ENCODE data around the gene PPARG.

PPARG gene

GRCh38 chr3:12408984-12409683 lies 120.3 kb downstream of the PPARG start:
- POLR2A ChIA-PET, result no interaction called here
- DNase-seq, result no peak
- CTCF ChIA-PET, result no interaction called here
- peaks cover 0 to 13% (median 2%) of the 10 kb centered on the region in 5 experiments for H3K27me3 ChIP-seq (replicated peaks in 2 of 5; ENCODE audit: control insufficient read depth in 4 of 5, insufficient read depth in 5 of 5, low read length in 4 of 5)
- H3K36me3 ChIP-seq (ENCODE audit: control insufficient read depth in 4 of 4, insufficient read depth in 4 of 4, low read length in 3 of 4), result no peaks in the 10 kb centered on the region
- WGBS (ENCODE audit: insufficient coverage), result 100% methylated on average over 2 of the region's 3 CpGs
- no peak overlapping the region for H3K4me3 ChIP-seq (ENCODE audit: control insufficient read depth in 1 of 7, extremely low read depth in 1 of 7, insufficient read depth in 4 of 7, low read depth in 2 of 7, low read length in 6 of 7)
- H3K4me1 ChIP-seq (ENCODE audit: control extremely low read depth in 1 of 4, control insufficient read depth in 4 of 4, insufficient read depth in 4 of 4, low read length in 3 of 4), result peaks cover 0 to 8% (median 5%) of the 10 kb centered on the region in 4 experiments
- H3K27ac ChIP-seq (ENCODE audit: insufficient read depth in 1 of 2, low read depth in 1 of 2, low read length in 2 of 2, poor library complexity in 1 of 2, severe bottlenecking in 2 of 2), result no peak overlapping the region
- no peaks in the 10 kb centered on the region for H3K9me3 ChIP-seq (ENCODE audit: control extremely low read depth in 1 of 5, control insufficient read depth in 4 of 5, insufficient read depth in 2 of 5, low read depth in 1 of 5, low read length in 4 of 5)

GRCh38 chr3:12409684-12410596 lies 121.1 kb downstream of the PPARG start:
- no peak for DNase-seq
- POLR2A ChIA-PET, result no interaction called here
- WGBS (ENCODE audit: insufficient coverage), result 99% methylated on average over 9 of the region's 11 CpGs
- Histone ChIP-seq H3K4me1 (ENCODE audit: control extremely low read depth in 1 of 4, control insufficient read depth in 4 of 4, insufficient read depth in 4 of 4, low read length in 3 of 4) (peaks cover 0 to 10% (median 6%) of the 10 kb centered on the region in 4 experiments), H3K27ac (ENCODE audit: insufficient read depth in 1 of 2, low read depth in 1 of 2, low read length in 2 of 2, poor library complexity in 1 of 2, severe bottlenecking in 2 of 2) (no peak overlapping the region), H3K27me3 (replicated peaks in 2 of 5; ENCODE audit: control insufficient read depth in 4 of 5, insufficient read depth in 5 of 5, low read length in 4 of 5) (peaks cover 0 to 13% (median 2%) of the 10 kb centered on the region in 5 experiments), H3K4me3 (ENCODE audit: control insufficient read depth in 1 of 7, extremely low read depth in 1 of 7, insufficient read depth in 4 of 7, low read depth in 2 of 7, low read length in 6 of 7) (no peak overlapping the region), H3K36me3 (ENCODE audit: control insufficient read depth in 4 of 4, insufficient read depth in 4 of 4, low read length in 3 of 4) (no peaks in the 10 kb centered on the region), H3K9me3 (ENCODE audit: control extremely low read depth in 1 of 5, control insufficient read depth in 4 of 5, insufficient read depth in 2 of 5, low read depth in 1 of 5, low read length in 4 of 5) (no peaks in the 10 kb centered on the region)
- CTCF ChIA-PET, result no interaction called here

DNA sequence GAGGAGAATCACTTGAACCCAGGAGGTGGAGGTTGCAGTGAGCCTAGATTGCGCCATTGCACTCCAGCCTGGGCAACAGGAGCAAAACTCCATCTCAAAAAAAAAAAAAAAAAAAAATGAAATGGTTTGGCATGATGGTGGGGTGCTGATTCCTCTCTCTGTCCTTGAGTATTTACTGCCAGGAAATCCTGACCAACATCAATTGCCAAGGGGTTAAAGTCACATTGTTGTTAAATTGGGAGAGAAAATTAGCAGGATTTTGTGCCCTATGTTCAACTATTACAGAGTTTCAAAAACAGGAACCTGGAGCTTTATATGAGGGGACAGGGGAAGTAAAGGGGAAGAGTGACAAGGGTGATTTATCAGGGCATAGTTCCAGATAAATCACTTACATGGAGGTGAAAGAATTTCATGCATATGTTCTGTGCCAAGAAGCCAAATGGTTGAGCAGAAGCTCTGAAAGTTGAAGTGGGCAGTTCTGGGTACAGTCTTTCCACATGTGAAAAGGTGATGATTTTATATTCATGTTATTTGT lies 124.9 kb downstream of the PPARG start:
- CTCF ChIA-PET, result no interaction called here
- POLR2A ChIA-PET, result interaction anchor here (0.9 kb wide), 1 partner anchor 18 kb away, joined by 4 read pairs; no protein-coding TSS in a partner anchor

GRCh38 chr3:12415014-12415680 lies 126.3 kb downstream of the PPARG start:
- H3K27me3 ChIP-seq (replicated peaks in 2 of 5; ENCODE audit: control insufficient read depth in 4 of 5, insufficient read depth in 5 of 5, low read length in 4 of 5), result peaks cover 0 to 2% (median 0%) of the 10 kb centered on the region in 5 experiments
- H3K9me3 ChIP-seq (ENCODE audit: control extremely low read depth in 1 of 5, control insufficient read depth in 4 of 5, insufficient read depth in 2 of 5, low read depth in 1 of 5, low read length in 4 of 5), result no peaks in the 10 kb centered on the region
- 95% methylated on average over 2 of the region's 4 CpGs for WGBS (ENCODE audit: insufficient coverage)
- H3K27ac ChIP-seq (ENCODE audit: insufficient read depth in 1 of 2, low read depth in 1 of 2, low read length in 2 of 2, poor library complexity in 1 of 2, severe bottlenecking in 2 of 2), result no peak overlapping the region
- no peaks in the 10 kb centered on the region for H3K36me3 ChIP-seq (ENCODE audit: control insufficient read depth in 4 of 4, insufficient read depth in 4 of 4, low read length in 3 of 4)
- no peak overlapping the region for H3K4me3 ChIP-seq (ENCODE audit: control insufficient read depth in 1 of 7, extremely low read depth in 1 of 7, insufficient read depth in 4 of 7, low read depth in 2 of 7, low read length in 6 of 7)
- peaks cover 0 to 12% (median 7%) of the 10 kb centered on the region in 4 experiments for H3K4me1 ChIP-seq (ENCODE audit: control extremely low read depth in 1 of 4, control insufficient read depth in 4 of 4, insufficient read depth in 4 of 4, low read length in 3 of 4)
- peak in 1 of 3 donors; percentile 6 for DNase-seq
- ChIA-PET POLR2A (no interaction called here), CTCF (no interaction called here)

More for the DNA sequence above, 124.9 kb downstream of the PPARG start:
- peak; percentile 40 to 84 (median 75) for DNase-seq
- no peak overlapping the region for H3K27ac ChIP-seq (ENCODE audit: insufficient read depth in 1 of 2, low read depth in 1 of 2, low read length in 2 of 2, poor library complexity in 1 of 2, severe bottlenecking in 2 of 2)
- H3K4me1 ChIP-seq (ENCODE audit: control extremely low read depth in 1 of 4, control insufficient read depth in 4 of 4, insufficient read depth in 4 of 4, low read length in 3 of 4), result peaks cover 0 to 12% (median 7%) of the 10 kb centered on the region in 4 experiments
- WGBS (ENCODE audit: insufficient coverage), result no CpG with 5 or more reads among the region's 1 CpG
- H3K4me3 ChIP-seq (ENCODE audit: control insufficient read depth in 1 of 7, extremely low read depth in 1 of 7, insufficient read depth in 4 of 7, low read depth in 2 of 7, low read length in 6 of 7), result no peak overlapping the region
- H3K27me3 ChIP-seq (replicated peaks in 2 of 5; ENCODE audit: control insufficient read depth in 4 of 5, insufficient read depth in 5 of 5, low read length in 4 of 5), result peaks cover 0 to 7% (median 0%) of the 10 kb centered on the region in 5 experiments
- no peaks in the 10 kb centered on the region for H3K36me3 ChIP-seq (ENCODE audit: control insufficient read depth in 4 of 4, insufficient read depth in 4 of 4, low read length in 3 of 4)
- no peaks in the 10 kb centered on the region for H3K9me3 ChIP-seq (ENCODE audit: control extremely low read depth in 1 of 5, control insufficient read depth in 4 of 5, insufficient read depth in 2 of 5, low read depth in 1 of 5, low read length in 4 of 5)

DNA sequence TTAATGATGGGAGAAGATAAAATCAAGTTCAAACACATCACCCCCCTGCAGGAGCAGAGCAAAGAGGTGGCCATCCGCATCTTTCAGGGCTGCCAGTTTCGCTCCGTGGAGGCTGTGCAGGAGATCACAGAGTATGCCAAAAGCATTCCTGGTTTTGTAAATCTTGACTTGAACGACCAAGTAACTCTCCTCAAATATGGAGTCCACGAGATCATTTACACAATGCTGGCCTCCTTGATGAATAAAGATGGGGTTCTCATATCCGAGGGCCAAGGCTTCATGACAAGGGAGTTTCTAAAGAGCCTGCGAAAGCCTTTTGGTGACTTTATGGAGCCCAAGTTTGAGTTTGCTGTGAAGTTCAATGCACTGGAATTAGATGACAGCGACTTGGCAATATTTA lies 127.9 kb downstream of the PPARG start:
- H3K36me3 ChIP-seq (ENCODE audit: control insufficient read depth in 4 of 4, insufficient read depth in 4 of 4, low read length in 3 of 4), result no peaks in the 10 kb centered on the region
- CTCF ChIA-PET, result no interaction called here
- no peak overlapping the region for H3K27ac ChIP-seq (ENCODE audit: insufficient read depth in 1 of 2, low read depth in 1 of 2, low read length in 2 of 2, poor library complexity in 1 of 2, severe bottlenecking in 2 of 2)
- H3K27me3 ChIP-seq (replicated peaks in 2 of 5; ENCODE audit: control insufficient read depth in 4 of 5, insufficient read depth in 5 of 5, low read length in 4 of 5), result peaks cover 0 to 6% (median 1%) of the 10 kb centered on the region in 5 experiments
- no peak overlapping the region for H3K4me3 ChIP-seq (ENCODE audit: control insufficient read depth in 1 of 7, extremely low read depth in 1 of 7, insufficient read depth in 4 of 7, low read depth in 2 of 7, low read length in 6 of 7)
- WGBS (ENCODE audit: insufficient coverage), result 98% methylated on average over 5 of the region's 8 CpGs
- H3K4me1 ChIP-seq (ENCODE audit: control extremely low read depth in 1 of 4, control insufficient read depth in 4 of 4, insufficient read depth in 4 of 4, low read length in 3 of 4), result peaks cover 0 to 12% (median 7%) of the 10 kb centered on the region in 4 experiments
- DNase-seq, result no peak
- POLR2A ChIA-PET, result no interaction called here
- no peaks in the 10 kb centered on the region for H3K9me3 ChIP-seq (ENCODE audit: control extremely low read depth in 1 of 5, control insufficient read depth in 4 of 5, insufficient read depth in 2 of 5, low read depth in 1 of 5, low read length in 4 of 5)

GRCh38 chr3:12420393-12420792 lies 131.5 kb downstream of the PPARG start:
- CTCF ChIA-PET, result no interaction called here
- H3K4me1 ChIP-seq (ENCODE audit: control extremely low read depth in 1 of 4, control insufficient read depth in 4 of 4, insufficient read depth in 4 of 4, low read length in 3 of 4), result peaks cover 0 to 15% (median 9%) of the 10 kb centered on the region in 4 experiments
- H3K27me3 ChIP-seq (replicated peaks in 2 of 5; ENCODE audit: control insufficient read depth in 4 of 5, insufficient read depth in 5 of 5, low read length in 4 of 5), result peaks cover 0 to 4% (median 3%) of the 10 kb centered on the region in 5 experiments
- no peak overlapping the region for H3K4me3 ChIP-seq (ENCODE audit: control insufficient read depth in 1 of 7, extremely low read depth in 1 of 7, insufficient read depth in 4 of 7, low read depth in 2 of 7, low read length in 6 of 7)
- H3K9me3 ChIP-seq (ENCODE audit: control extremely low read depth in 1 of 5, control insufficient read depth in 4 of 5, insufficient read depth in 2 of 5, low read depth in 1 of 5, low read length in 4 of 5), result no peaks in the 10 kb centered on the region
- DNase-seq, result no peak
- no peaks in the 10 kb centered on the region for H3K36me3 ChIP-seq (ENCODE audit: control insufficient read depth in 4 of 4, insufficient read depth in 4 of 4, low read length in 3 of 4)
- POLR2A ChIA-PET, result no interaction called here
- WGBS (ENCODE audit: insufficient coverage), result 100% methylated on average over 2 of the region's 3 CpGs
- H3K27ac ChIP-seq (ENCODE audit: insufficient read depth in 1 of 2, low read depth in 1 of 2, low read length in 2 of 2, poor library complexity in 1 of 2, severe bottlenecking in 2 of 2), result no peak overlapping the region
